IPS DF 4.7 (cell line): ENCODE results near the gene ATG4C.

ENCODE experiments used
- DNase-seq: peaks from one replicate; pipeline ENCODE4 v3.0.0-alpha.2; 2013; ENCODE audit warnings: low spot score; ENCODE audit errors: extremely low read depth

Gene ATG4C

DNA sequence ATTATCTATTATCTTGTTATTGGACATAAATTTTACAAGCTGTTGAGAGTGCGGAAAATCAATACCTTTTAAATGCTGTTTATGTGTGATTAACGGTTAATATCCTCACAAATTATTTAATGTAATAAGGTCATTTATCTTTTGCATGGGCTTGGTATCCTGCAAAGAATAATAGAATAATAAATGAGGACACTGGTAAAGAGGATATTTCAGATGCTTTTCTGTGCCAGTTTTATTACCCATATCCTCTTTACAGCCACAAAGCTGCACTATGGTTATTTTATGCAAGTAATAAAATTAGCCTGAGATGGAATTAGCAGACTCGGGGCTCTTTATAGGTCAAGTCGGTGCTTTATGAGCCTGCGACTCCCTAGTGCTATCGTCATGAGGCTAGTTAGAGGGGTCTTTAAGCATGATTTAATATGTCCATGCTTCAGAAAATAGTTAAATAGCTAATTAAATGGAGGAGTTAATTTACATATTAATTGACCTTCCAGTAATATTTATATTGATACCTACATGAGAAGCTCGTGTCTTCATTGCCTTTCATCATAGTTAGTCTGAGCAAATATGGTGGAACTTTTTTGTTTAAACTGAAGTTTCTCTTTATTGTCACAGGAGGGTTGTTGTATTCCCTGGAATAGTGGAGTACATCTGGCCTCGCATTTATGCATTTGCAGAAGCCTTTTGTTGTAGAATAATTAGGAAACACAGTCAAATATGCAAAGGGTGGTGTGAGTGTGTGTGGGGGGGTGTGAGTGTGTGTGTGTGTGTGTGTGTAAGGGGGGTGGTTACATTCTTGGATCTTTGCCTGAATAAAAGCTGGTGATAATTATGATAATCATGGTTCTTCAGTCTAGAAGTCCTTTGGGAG lies 120.3 kb downstream of the ATG4C start:
- DNase-seq = no peak

DNA sequence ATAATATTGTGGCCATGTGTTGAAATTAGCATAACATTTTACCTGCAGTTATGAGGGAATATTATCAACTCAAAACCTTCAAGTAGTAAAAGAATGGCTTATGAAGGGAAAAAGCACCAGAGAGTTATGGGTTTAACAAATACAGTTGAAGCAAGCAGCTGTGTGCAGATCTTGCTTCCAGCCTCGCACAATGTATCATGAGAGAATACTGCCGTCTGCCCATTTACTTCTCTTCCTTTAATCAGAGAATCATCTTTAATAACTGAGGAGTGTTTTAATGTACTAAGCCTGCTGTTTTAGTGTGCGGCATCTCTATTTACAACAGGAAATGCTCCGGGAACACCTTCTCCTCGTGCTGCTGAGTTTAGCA lies 120.9 kb downstream of the ATG4C start:
- DNase-seq = no peak

DNA sequence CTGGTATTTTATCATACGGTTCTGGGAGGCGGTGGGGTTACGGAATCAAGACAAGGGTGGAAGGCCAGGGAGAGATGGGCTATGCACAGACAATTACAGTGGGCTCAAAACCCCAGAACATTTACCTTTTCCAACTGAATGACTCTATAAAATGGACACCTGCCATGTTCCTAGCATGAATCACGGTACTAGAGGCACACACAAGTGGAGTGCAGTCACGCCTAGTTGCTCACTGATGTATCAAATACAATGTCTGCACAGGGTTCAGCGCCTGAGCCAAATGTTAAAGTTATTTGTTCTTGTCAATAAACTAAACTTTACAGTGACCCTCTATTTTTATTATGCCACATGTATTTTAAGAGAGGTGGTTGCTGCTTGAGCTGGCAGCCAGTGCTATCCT lies 121.4 kb downstream of the ATG4C start:
- DNase-seq = no peak

DNA sequence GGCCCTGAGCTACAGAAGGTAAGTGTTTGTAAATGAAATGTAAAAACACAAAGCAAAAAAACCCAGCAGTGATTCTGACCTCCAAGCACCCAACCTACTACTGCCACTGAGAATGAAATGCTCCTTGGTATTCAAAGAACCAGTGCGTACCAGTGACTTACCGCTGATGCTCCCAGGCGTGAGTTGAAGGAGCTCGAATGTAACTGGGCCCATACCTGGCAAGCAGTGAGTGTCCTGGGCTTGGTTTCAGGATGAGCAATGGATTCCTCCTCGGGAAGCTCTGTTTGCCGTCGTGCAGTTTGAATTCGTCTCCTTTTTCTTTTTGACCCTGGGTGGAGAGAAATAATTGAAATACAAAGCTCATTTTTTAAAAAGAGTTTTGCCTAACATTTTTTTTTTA lies 121.9 kb downstream of the ATG4C start:
- DNase-seq = no peak

DNA sequence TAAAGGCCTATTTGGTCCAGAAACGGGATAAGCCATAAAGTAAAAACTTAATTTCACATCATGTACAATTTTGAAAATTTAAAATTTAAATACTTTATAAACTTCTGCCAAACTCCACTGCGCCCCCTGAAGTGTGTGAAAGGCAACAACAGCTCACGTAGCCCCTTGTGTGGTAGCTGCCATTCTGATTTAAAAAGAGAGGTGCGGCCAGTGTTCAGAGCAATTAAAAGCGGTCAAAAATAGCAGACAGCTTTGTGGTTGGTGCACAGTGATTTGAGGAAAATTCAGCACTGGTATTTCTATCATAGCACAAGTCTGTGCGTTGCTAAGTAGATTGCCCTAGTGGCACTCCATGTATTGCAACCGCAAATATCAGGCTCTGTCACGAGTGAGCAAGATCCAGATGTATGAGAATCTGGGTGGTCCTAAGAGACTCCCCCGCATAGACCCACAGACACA lies 122.5 kb downstream of the ATG4C start:
- DNase-seq = no peak

DNA sequence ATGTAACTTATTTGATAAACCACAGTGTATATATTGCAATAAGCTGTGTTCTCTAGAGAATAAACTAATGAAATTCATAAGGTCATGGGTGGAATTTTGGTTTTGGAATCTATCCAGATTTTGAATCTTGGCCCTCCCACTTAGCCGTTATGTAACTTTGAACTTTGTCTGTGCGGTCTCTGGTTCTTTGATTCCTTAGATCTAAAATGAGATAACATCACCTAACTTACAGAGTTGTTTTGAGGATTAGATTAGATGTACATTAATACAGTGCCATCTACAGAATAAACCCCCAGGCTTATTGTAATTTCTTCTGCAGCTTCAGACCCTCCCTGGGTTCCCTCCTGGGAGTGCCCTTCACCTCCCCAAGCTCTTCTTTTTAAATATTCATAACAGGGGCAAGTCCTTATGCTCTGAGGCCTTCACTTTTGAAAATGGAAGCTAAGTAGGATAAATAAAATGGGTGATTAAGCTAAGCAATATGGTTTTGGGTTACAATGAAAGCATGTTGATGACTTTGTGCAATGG lies 124.3 kb downstream of the ATG4C start:
- DNase-seq = no peak

DNA sequence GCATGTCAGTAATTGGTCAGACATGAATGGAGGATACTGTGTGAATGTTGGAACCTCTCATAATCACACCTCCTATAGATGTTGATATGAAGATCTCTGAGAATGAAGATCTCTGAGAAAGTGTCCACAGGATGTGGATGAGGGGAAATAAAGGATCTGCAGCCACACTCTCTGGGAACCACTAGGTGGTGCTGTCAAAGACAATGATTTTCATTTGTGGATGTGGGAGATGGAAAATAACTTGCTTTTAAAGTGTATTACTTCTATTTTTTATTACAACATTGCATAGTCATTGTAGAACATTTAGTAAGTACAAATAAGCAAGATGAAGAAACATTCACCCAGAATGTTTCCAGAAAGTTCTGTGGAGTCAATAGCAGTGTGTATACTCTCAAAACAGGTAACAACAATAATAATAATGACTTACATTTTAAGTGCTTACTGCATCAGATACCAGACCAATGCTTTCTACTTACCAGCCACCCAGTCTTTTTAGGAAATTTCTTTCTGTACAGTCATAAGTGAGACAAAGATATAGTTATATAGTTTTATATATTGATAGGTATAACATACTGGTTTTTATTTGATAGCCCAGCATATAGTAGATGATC lies 128.2 kb downstream of the ATG4C start:
- no peak for DNase-seq
